HepG2 (cell line): Measurements from ENCODE around the gene TRAIP.

Experiments
- ATF7 ChIP-seq, 2 experiments: fragments of 450-650 bp in 1 of 2; sonication (generic) in 1 of 2; formaldehyde crosslinking in 1 of 2; IDR thresholded peaks; 2 replicates each; pipeline versions ENCODE4 v1.4.0 to v1.6.1; 2016 to 2020; ENCODE audit warnings: antibody characterized with exemption in 1 of 2, mild to moderate bottlenecking in 1 of 2, missing genetic modification reagents in 1 of 2
- CEBPB ChIP-seq: IDR thresholded peaks from 2 replicates; pipeline ENCODE4 v1.6.1; 2011; ENCODE audit warnings: low read depth, low read length, improper control_type of control experiment, borderline replicate concordance
- CTCF ChIP-seq: sonication (generic); formaldehyde crosslinking; IDR thresholded peaks from 2 replicates; pipeline ENCODE4 v1.5.0; 2020; ENCODE audit warnings: mild to moderate bottlenecking, missing genetic modification reagents, moderate library complexity
- ETS1 ChIP-seq: sonication (generic); formaldehyde crosslinking; IDR thresholded peaks from 2 replicates; pipeline ENCODE4 v1.4.0; 2020; ENCODE audit warnings: missing genetic modification reagents
- NFIC ChIP-seq: IDR thresholded peaks from 2 replicates; pipeline ENCODE4 v1.6.1; 2012; ENCODE audit warnings: mild to moderate bottlenecking, low read length, inconsistent platforms
- POLR2A ChIP-seq, 2 experiments: IDR thresholded peaks; 2 replicates each; pipeline ENCODE4 v1.6.1; 2011; ENCODE audit warnings: low read depth in 2 of 2, low read length in 2 of 2, mild to moderate bottlenecking in 1 of 2, moderate library complexity in 1 of 2; ENCODE audit not compliant: insufficient read depth in 1 of 2
- PREB ChIP-seq: sonication (generic); formaldehyde crosslinking; IDR thresholded peaks from 2 replicates; pipeline ENCODE4 v1.4.0; 2020; ENCODE audit warnings: missing genetic modification reagents
- TFE3 ChIP-seq: IDR thresholded peaks from 2 replicates; pipeline ENCODE4 v1.6.1; 2016
- ZMAT5 ChIP-seq: sonication (generic); formaldehyde crosslinking; IDR thresholded peaks from 2 replicates; pipeline ENCODE4 v1.5.0; 2020; ENCODE audit warnings: mild to moderate bottlenecking, low read depth, missing genetic modification reagents, borderline replicate concordance
- ZNF850 ChIP-seq: sonication (generic); formaldehyde crosslinking; conservative IDR thresholded peaks from 2 replicates; pipeline ENCODE4 v1.9.0; 2021; ENCODE audit warnings: mild to moderate bottlenecking, missing genetic modification reagents
- ZSCAN21 ChIP-seq: sonication (generic); formaldehyde crosslinking; IDR thresholded peaks from 2 replicates; pipeline ENCODE4 v1.8.0; 2022; ENCODE audit warnings: mild to moderate bottlenecking, missing genetic modification reagents, moderate library complexity, borderline replicate concordance

GRCh38 chr3:49882166-49882565 is 25.8 kb upstream of the TRAIP start:
- TF ChIP-seq ETS1 (CRISPR knock-in tag) (no peak), TFE3 (CRISPR knock-in tag) (no peak), PREB (no peak), ATF7 (IDR thresholded peaks at IDR 0.05) (no peak), ATF7 (CRISPR knock-in tag; IDR thresholded peaks at IDR 0.05) (no peak), CTCF (CRISPR knock-in tag) (no peak), ZNF850 (CRISPR knock-in tag) (no peak), ZSCAN21 (no peak), CEBPB (no peak), POLR2A (IDR thresholded peaks at IDR 0.05; ENCODE audit: insufficient read depth in 1 of 2, low read depth in 2 of 2, low read length in 2 of 2) (no peak), NFIC (no peak), ZMAT5 (no peak)
